ENCODE measurements around the gene RUSF1. TPM values are rescaled to one million over a fixed set of nuclear protein-coding genes. Genes with fewer than 3 reads are reported as not detected.
"Not testable (repeated sequence)": the region's sequence is repeated elsewhere in the genome, so short reads cannot be mapped to it uniquely, and the experiment has no call there.

Gene RUSF1
- total and polyA plus RNA-seq, 4 experiments from 2014 or later = 16.3 to 110 (median 61.7) TPM

DNA sequence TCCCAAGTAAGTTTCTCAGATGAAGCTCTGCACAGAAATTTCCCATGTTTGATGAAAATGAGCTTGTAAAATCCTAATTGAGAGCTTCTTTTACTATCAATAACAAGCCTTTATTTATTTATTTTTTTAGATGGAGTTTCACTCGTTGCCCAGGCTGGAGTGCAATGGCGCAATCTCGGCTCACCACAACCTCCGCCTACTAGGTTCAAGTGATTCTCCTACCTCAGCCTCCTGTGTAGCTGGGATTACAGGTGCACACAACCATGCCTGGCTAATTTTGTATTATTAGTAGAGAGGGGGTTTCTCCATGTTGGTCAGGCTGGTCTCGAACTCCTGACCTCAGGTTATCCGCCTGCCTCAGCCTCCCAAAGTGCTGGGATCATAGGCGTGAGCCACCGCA, 4.6 kb downstream of the RUSF1 start:
- CTCF ChIA-PET (ENCODE audit: partially characterized antibody) = interaction anchor here (0.6 to 1.4 kb wide), 2 partner anchors 12 to 61 kb away, joined by 3 read pairs; partner anchors contain the start of gene ZNF843
- H3K9me3 Mint-ChIP-seq; H3K9me3 ChIP-seq (ENCODE audit: control insufficient read depth in 1 of 2, low read length in 2 of 2); H3K4me3 ChIP-seq (ENCODE audit: low read length in 2 of 2); H3K27me3 ChIP-seq (ENCODE audit: insufficient read depth, low read length); intact Hi-C loops (cut with micrococcal nuclease); DNase-seq; H3K27ac ChIP-seq (ENCODE audit: low read depth, low read length); H3K27me3 Mint-ChIP-seq; H3K4me3 Mint-ChIP-seq: not testable (repeated sequence)
- Histone ChIP-seq H3K4me1 (ENCODE audit: insufficient read depth, low read length) (peaks cover 20% of the 10 kb centered on the region), H3K36me3 (ENCODE audit: insufficient read depth, low read length) (peaks cover 14% of the 10 kb centered on the region)
- POLR2A ChIA-PET (ENCODE audit: partially characterized antibody) = interaction anchor here (0.6 to 0.9 kb wide), 2 partner anchors 26 to 83 kb away, joined by 3 to 4 read pairs; no protein-coding TSS in a partner anchor
- Mint-ChIP-seq H3K27ac (peak overlapping the region in 1 of 7 donors; percentile 60), H3K36me3 (peaks cover 11 to 47% of the 10 kb centered on the region in 2 donors), H3K4me1 (peaks cover 13 to 42% (median 29%) of the 10 kb centered on the region in 4 donors)

GRCh38 chr16:31502981-31503380, 5.2 kb downstream of the RUSF1 start:
- POLR2A ChIA-PET (ENCODE audit: partially characterized antibody) = interaction anchor here (0.9 kb wide), 1 partner anchor 26 kb away, joined by 4 read pairs; no protein-coding TSS in a partner anchor

GRCh38 chr16:31501966-31502348, 6.2 kb downstream of the RUSF1 start:
- Mint-ChIP-seq H3K27ac (peak overlapping the region in 2 of 7 donors; percentile 7 to 61), H3K4me1 (peaks cover 8 to 30% (median 20%) of the 10 kb centered on the region in 4 donors), H3K27me3 (no peaks in the 10 kb centered on the region), H3K4me3 (no peak overlapping the region), H3K36me3 (peaks cover 22 to 47% of the 10 kb centered on the region in 2 donors), H3K9me3 (no peaks in the 10 kb centered on the region)
- DNase-seq = no peak
- H3K27me3 ChIP-seq (ENCODE audit: insufficient read depth, low read length) = no peaks in the 10 kb centered on the region
- H3K4me3 ChIP-seq (ENCODE audit: low read length in 2 of 2) = no peak overlapping the region
- intact Hi-C loops (cut with micrococcal nuclease) = no loop called here
- no peak overlapping the region for H3K27ac ChIP-seq (ENCODE audit: low read depth, low read length)
- CTCF ChIA-PET (ENCODE audit: partially characterized antibody) = interaction anchor here (1.4 kb wide), 1 partner anchor 59 kb away, joined by 3 read pairs; the partner anchor contains the start of gene ZNF843
- POLR2A ChIA-PET (ENCODE audit: partially characterized antibody) = interaction anchor here (1.0 kb wide), 1 partner anchor 9 kb away, joined by 3 read pairs; no protein-coding TSS in a partner anchor
- H3K9me3 ChIP-seq (ENCODE audit: control insufficient read depth in 1 of 2, low read length in 2 of 2) = no peaks in the 10 kb centered on the region
- H3K4me1 ChIP-seq (ENCODE audit: insufficient read depth, low read length) = peaks cover 13% of the 10 kb centered on the region
- peaks cover 23% of the 10 kb centered on the region for H3K36me3 ChIP-seq (ENCODE audit: insufficient read depth, low read length)

More at GRCh38 chr16:31502981-31503380, 5.2 kb downstream of the RUSF1 start:
- no peak overlapping the region for H3K4me3 ChIP-seq (ENCODE audit: low read length in 2 of 2)
- H3K4me1 ChIP-seq (ENCODE audit: insufficient read depth, low read length) = peaks cover 20% of the 10 kb centered on the region
- H3K4me1 Mint-ChIP-seq = peaks cover 13 to 39% (median 27%) of the 10 kb centered on the region in 4 donors
- H3K27ac ChIP-seq (ENCODE audit: low read depth, low read length) = no peak overlapping the region
- H3K36me3 Mint-ChIP-seq = peaks cover 12 to 45% of the 10 kb centered on the region in 2 donors
- CTCF ChIA-PET (ENCODE audit: partially characterized antibody) = interaction anchor here (1.4 kb wide), 1 partner anchor 60 kb away, joined by 3 read pairs; the partner anchor contains the start of gene ZNF843
- peak overlapping the region in 2 of 7 donors; percentile 43 to 82 for H3K27ac Mint-ChIP-seq
- no peaks in the 10 kb centered on the region for H3K27me3 Mint-ChIP-seq
- DNase-seq = no peak
- no peak overlapping the region for H3K4me3 Mint-ChIP-seq
- no peaks in the 10 kb centered on the region for H3K27me3 ChIP-seq (ENCODE audit: insufficient read depth, low read length)
- no peaks in the 10 kb centered on the region for H3K9me3 Mint-ChIP-seq
- H3K36me3 ChIP-seq (ENCODE audit: insufficient read depth, low read length) = peaks cover 19% of the 10 kb centered on the region
- intact Hi-C loops (cut with micrococcal nuclease) = no loop called here
- H3K9me3 ChIP-seq (ENCODE audit: control insufficient read depth in 1 of 2, low read length in 2 of 2) = no peaks in the 10 kb centered on the region

DNA sequence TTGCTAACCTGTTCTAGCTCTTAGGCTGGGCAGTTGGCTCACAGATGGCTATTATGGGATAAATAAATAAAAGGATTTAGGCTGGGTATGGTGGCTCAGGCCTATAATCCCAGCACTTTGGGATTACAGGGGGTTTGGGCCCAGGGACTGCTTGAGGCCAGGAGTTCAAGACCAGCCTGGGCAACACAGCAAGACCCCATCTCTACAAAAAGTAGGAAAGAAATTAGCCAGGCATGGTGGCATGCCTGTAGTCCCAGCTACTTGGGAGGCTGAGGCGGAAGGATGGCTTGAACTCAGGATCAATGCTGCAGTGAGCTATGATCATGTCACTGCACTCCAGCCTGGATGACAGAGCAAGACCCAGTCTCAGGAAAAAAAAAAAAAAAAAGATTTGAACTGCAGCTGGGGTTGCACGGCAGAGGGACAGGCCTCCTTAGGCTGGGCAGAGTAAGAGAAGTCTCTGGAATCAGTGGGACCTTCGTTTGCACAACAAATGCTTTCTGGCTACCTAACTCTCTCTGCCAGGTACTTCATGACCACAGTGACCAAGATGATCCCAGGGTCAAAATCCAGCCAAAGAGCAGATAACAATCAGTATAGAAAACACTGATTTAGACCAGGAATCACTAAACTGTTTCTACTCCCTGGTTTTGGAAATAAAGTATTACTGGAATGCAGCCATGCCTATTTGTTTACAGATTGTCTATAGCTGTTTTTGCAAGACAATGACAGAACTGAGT, 6.8 kb downstream of the RUSF1 start:
- Mint-ChIP-seq H3K9me3 (no peaks in the 10 kb centered on the region), H3K27me3 (no peaks in the 10 kb centered on the region), H3K36me3 (peaks cover 22 to 47% of the 10 kb centered on the region in 2 donors), H3K27ac (peak overlapping the region in 2 of 7 donors; percentile 7 to 61), H3K4me3 (no peak overlapping the region), H3K4me1 (peaks cover 7 to 27% (median 17%) of the 10 kb centered on the region in 4 donors)
- Histone ChIP-seq H3K4me1 (ENCODE audit: insufficient read depth, low read length) (peaks cover 7% of the 10 kb centered on the region), H3K27me3 (ENCODE audit: insufficient read depth, low read length) (no peaks in the 10 kb centered on the region), H3K9me3 (ENCODE audit: control insufficient read depth in 1 of 2, low read length in 2 of 2) (no peaks in the 10 kb centered on the region), H3K4me3 (ENCODE audit: low read length in 2 of 2) (no peak overlapping the region), H3K36me3 (ENCODE audit: insufficient read depth, low read length) (peaks cover 23% of the 10 kb centered on the region), H3K27ac (ENCODE audit: low read depth, low read length) (no peak overlapping the region)
- ChIA-PET POLR2A (ENCODE audit: partially characterized antibody) (interaction anchor here (0.9 to 1.4 kb wide), 3 partner anchors 9 to 42 kb away, joined by 3 to 6 read pairs (median 3); partner anchors contain the start of gene ARMC5), CTCF (ENCODE audit: partially characterized antibody) (interaction anchor here (0.8 to 1.0 kb wide), 2 partner anchors 16 to 43 kb away, joined by 3 read pairs; no protein-coding TSS in a partner anchor)
- intact Hi-C loops (cut with micrococcal nuclease) = no loop called here
- no peak for DNase-seq

- H3K4me3 Mint-ChIP-seq = no peak overlapping the region
- H3K4me3 ChIP-seq (ENCODE audit: low read length in 2 of 2) = no peak overlapping the region
- ChIA-PET CTCF (ENCODE audit: partially characterized antibody) (interaction anchor here (1.0 kb wide), 1 partner anchor 39 kb away, joined by 3 read pairs; no protein-coding TSS in a partner anchor), POLR2A (ENCODE audit: partially characterized antibody) (interaction anchor here (1.4 to 4.0 kb wide), 2 partner anchors 8 to 12 kb away, joined by 6 to 15 read pairs; partner anchors contain the start of gene RUSF1)
- H3K27ac ChIP-seq (ENCODE audit: low read depth, low read length) = no peak overlapping the region
- H3K27me3 Mint-ChIP-seq = no peaks in the 10 kb centered on the region
- H3K4me1 Mint-ChIP-seq = peaks cover 3 to 12% (median 5%) of the 10 kb centered on the region in 4 donors
- intact Hi-C loops (cut with micrococcal nuclease) = no loop called here
- no peaks in the 10 kb centered on the region for H3K27me3 ChIP-seq (ENCODE audit: insufficient read depth, low read length)
- peaks cover 22 to 48% of the 10 kb centered on the region in 2 donors for H3K36me3 Mint-ChIP-seq
- H3K27ac Mint-ChIP-seq = no peak overlapping the region
- H3K36me3 ChIP-seq (ENCODE audit: insufficient read depth, low read length) = peaks cover 23% of the 10 kb centered on the region
- H3K4me1 ChIP-seq (ENCODE audit: insufficient read depth, low read length) = no peaks in the 10 kb centered on the region
- DNase-seq = no peak
- H3K9me3 ChIP-seq (ENCODE audit: control insufficient read depth in 1 of 2, low read length in 2 of 2) = no peaks in the 10 kb centered on the region
- no peaks in the 10 kb centered on the region for H3K9me3 Mint-ChIP-seq
Observed at GRCh38 chr16:31499928-31500327, 8.3 kb downstream of the RUSF1 start.

GRCh38 chr16:31498493-31498892, 9.7 kb downstream of the RUSF1 start:
- DNase-seq = no peak
- intact Hi-C loops (cut with micrococcal nuclease) = no loop called here
- ChIA-PET POLR2A (ENCODE audit: partially characterized antibody) (interaction anchor here (1.1 to 4.0 kb wide), 2 partner anchors 8 to 10 kb away, joined by 3 to 15 read pairs; partner anchors contain the start of gene RUSF1), CTCF (ENCODE audit: partially characterized antibody) (interaction anchor here (1.2 kb wide), 1 partner anchor 38 kb away, joined by 5 read pairs; no protein-coding TSS in a partner anchor)
- H3K27me3 Mint-ChIP-seq = no peaks in the 10 kb centered on the region
- peaks cover 0 to 12% (median 2%) of the 10 kb centered on the region in 4 donors for H3K4me1 Mint-ChIP-seq
- H3K36me3 ChIP-seq (ENCODE audit: insufficient read depth, low read length) = peaks cover 23% of the 10 kb centered on the region
- no peaks in the 10 kb centered on the region for H3K27me3 ChIP-seq (ENCODE audit: insufficient read depth, low read length)
- peaks cover 22 to 44% of the 10 kb centered on the region in 2 donors for H3K36me3 Mint-ChIP-seq
- H3K9me3 Mint-ChIP-seq = no peaks in the 10 kb centered on the region
- H3K9me3 ChIP-seq (ENCODE audit: control insufficient read depth in 1 of 2, low read length in 2 of 2) = no peaks in the 10 kb centered on the region
- H3K27ac Mint-ChIP-seq = peak overlapping the region in 1 of 7 donors; percentile 29
- H3K4me3 ChIP-seq (ENCODE audit: low read length in 2 of 2) = no peak overlapping the region
- H3K27ac ChIP-seq (ENCODE audit: low read depth, low read length) = no peak overlapping the region
- no peak overlapping the region for H3K4me3 Mint-ChIP-seq
- H3K4me1 ChIP-seq (ENCODE audit: insufficient read depth, low read length) = no peaks in the 10 kb centered on the region

- no peak overlapping the region for H3K4me3 Mint-ChIP-seq
- H3K27ac Mint-ChIP-seq = no peak overlapping the region
- DNase-seq = no peak
- peaks cover 0 to 4% (median under 1%) of the 10 kb centered on the region in 4 donors for H3K4me1 Mint-ChIP-seq
- Histone ChIP-seq H3K36me3 (ENCODE audit: insufficient read depth, low read length) (peaks cover 23% of the 10 kb centered on the region), H3K4me3 (ENCODE audit: low read length in 2 of 2) (no peak overlapping the region), H3K9me3 (ENCODE audit: control insufficient read depth in 1 of 2, low read length in 2 of 2) (no peaks in the 10 kb centered on the region), H3K27me3 (ENCODE audit: insufficient read depth, low read length) (no peaks in the 10 kb centered on the region), H3K4me1 (ENCODE audit: insufficient read depth, low read length) (no peaks in the 10 kb centered on the region), H3K27ac (ENCODE audit: low read depth, low read length) (no peak overlapping the region)
- no peaks in the 10 kb centered on the region for H3K27me3 Mint-ChIP-seq
- H3K36me3 Mint-ChIP-seq = peaks cover 26 to 56% of the 10 kb centered on the region in 2 donors
- ChIA-PET POLR2A (ENCODE audit: partially characterized antibody) (interaction anchor here (0.8 to 4.0 kb wide), 4 partner anchors 9 to 36 kb away, joined by 3 to 15 read pairs (median 5); partner anchors contain the start of gene RUSF1), CTCF (ENCODE audit: partially characterized antibody) (interaction anchor here (0.7 to 1.1 kb wide), 2 partner anchors 10 to 554 kb away, joined by 3 to 4 read pairs; no protein-coding TSS in a partner anchor)
- no peaks in the 10 kb centered on the region for H3K9me3 Mint-ChIP-seq
- intact Hi-C loops (cut with micrococcal nuclease) = no loop called here
Observed at GRCh38 chr16:31496670-31497069, 11.5 kb downstream of the RUSF1 start.

Measured in CD4-positive, alpha-beta memory T cell (primary cell).